Hepatocyte (in vitro differentiated cells): Measurements from ENCODE around the gene WT1. TPM values are rescaled to one million over a fixed set of nuclear protein-coding genes. Genes with fewer than 3 reads are reported as not detected.
A peak's percentile ranks its signal among the peaks of the same experiment; 100 is the strongest.

Experiments
- DNase-seq: peaks from one replicate; pipeline ENCODE4 v3.0.0-alpha.2; 2016; ENCODE audit warnings: low spot score
- H2AFZ ChIP-seq: fragments of 200-600 bp; sonication (generic); 2 replicates; pipeline ENCODE4 v1.6.0; 2016; ENCODE audit warnings: antibody characterized with exemption, mild to moderate bottlenecking
- H3K27ac ChIP-seq: fragments of 200-600 bp; sonication (generic); 2 replicates; pipeline ENCODE4 v1.5.1; 2016; ENCODE audit warnings: mild to moderate bottlenecking
- H3K27me3 ChIP-seq: fragments of 200-600 bp; sonication (generic); 2 replicates; pipeline ENCODE4 v1.6.1; 2016
- H3K36me3 ChIP-seq: fragments of 200-600 bp; sonication (generic); replicated peaks from 2 replicates; pipeline ENCODE4 v1.5.1; 2016; ENCODE audit warnings: low read depth; ENCODE audit not compliant: insufficient read depth
- H3K4me1 ChIP-seq: fragments of 200-600 bp; sonication (generic); 2 replicates; pipeline ENCODE4 v1.5.1; 2016; ENCODE audit warnings: mild to moderate bottlenecking, moderate library complexity; ENCODE audit not compliant: insufficient read depth
- H3K4me2 ChIP-seq: fragments of 200-600 bp; sonication (generic); 2 replicates; pipeline ENCODE4 v1.6.0; 2016
- H3K4me3 ChIP-seq: fragments of 200-600 bp; sonication (generic); 2 replicates; pipeline ENCODE4 v1.5.1; 2016; ENCODE audit warnings: mild to moderate bottlenecking
- H3K79me2 ChIP-seq: fragments of 200-600 bp; sonication (generic); 2 replicates; pipeline ENCODE4 v1.6.0; 2017; ENCODE audit warnings: mild to moderate bottlenecking
- H3K9me2 ChIP-seq: fragments of 200-600 bp; sonication (generic); replicated peaks from 2 replicates; pipeline ENCODE4 v1.6.0; 2017; ENCODE audit warnings: mild to moderate bottlenecking; ENCODE audit not compliant: insufficient read depth
- H3K9me3 ChIP-seq: fragments of 200-600 bp; sonication (generic); 2 replicates; pipeline ENCODE4 v1.5.1; 2016; ENCODE audit warnings: low read depth, mild to moderate bottlenecking
- H4K20me1 ChIP-seq: fragments of 200-600 bp; sonication (generic); 2 replicates; pipeline ENCODE4 v1.6.0; 2016; ENCODE audit warnings: mild to moderate bottlenecking; ENCODE audit not compliant: insufficient read depth, poor library complexity, severe bottlenecking
- EZH2 ChIP-seq: fragments of 200-600 bp; sonication (generic); IDR thresholded peaks from 2 replicates; pipeline ENCODE4 v1.6.1; 2016; ENCODE audit warnings: antibody characterized with exemption, mild to moderate bottlenecking, borderline replicate concordance
- EZH2phosphoT487 ChIP-seq: fragments of 200-600 bp; sonication (generic); IDR thresholded peaks from one replicate; pipeline ENCODE4 v1.6.1; 2018; ENCODE audit warnings: antibody characterized with exemption, mild to moderate bottlenecking, low read depth, moderate library complexity; ENCODE audit not compliant: unreplicated experiment, severe bottlenecking
- WGBS: methylation state at CpG from one replicate; pipeline ENCODE4 v1.1.6; 2016; ENCODE audit warnings: low lambda C conversion rate; ENCODE audit errors: missing lambda C conversion rate; 5-methylcytosine and 5-hydroxymethylcytosine counted together
- polyA plus RNA-seq: library from polyadenylated mRNA; unstranded; fragments of >200 nt; fragmentation: Nextera tagmentation; extraction: Ambion mirVana; gene quantifications from 2 replicates; pipeline ENCODE4 v1.2.1, GENCODE V29; 2016
- total RNA-seq: library from RNA; depleted of rRNA; stranded (reverse); fragments of >200 nt; gene quantifications from 2 replicates; pipeline ENCODE4 v1.2.3, GENCODE V29; 2014
- TF ChIP-seq, protein P1 (sequence below): fragments of 200-600 bp; sonication (generic); IDR thresholded peaks from 2 replicates; pipeline ENCODE4 v1.5.1; 2016; ENCODE audit warnings: antibody characterized with exemption, mild to moderate bottlenecking; ENCODE audit not compliant: poor library complexity

Gene WT1
- total and polyA plus RNA-seq, 2 experiments from 2014 or later: 0.37 to 0.47 TPM

GRCh38 chr11:32430568-32431381, 4.6 kb downstream of the WT1 start:
- Histone ChIP-seq H3K9me2 (no peaks in the 10 kb centered on the region), H3K4me3 (no peak overlapping the region), H3K4me1 (peaks cover 34% of the 10 kb centered on the region), H3K79me2 (no peaks in the 10 kb centered on the region), H4K20me1 (no peaks in the 10 kb centered on the region), H3K4me2 (peak overlapping the region; percentile 53), H3K27me3 (peaks cover 98% of the 10 kb centered on the region), H3K36me3 (no peaks in the 10 kb centered on the region), H3K27ac (no peak overlapping the region), H2AFZ (no peak overlapping the region), H3K9me3 (no peaks in the 10 kb centered on the region)
- no peak for DNase-seq
- TF ChIP-seq EZH2phosphoT487: peak; percentile 78
- TF ChIP-seq, protein P1, sequence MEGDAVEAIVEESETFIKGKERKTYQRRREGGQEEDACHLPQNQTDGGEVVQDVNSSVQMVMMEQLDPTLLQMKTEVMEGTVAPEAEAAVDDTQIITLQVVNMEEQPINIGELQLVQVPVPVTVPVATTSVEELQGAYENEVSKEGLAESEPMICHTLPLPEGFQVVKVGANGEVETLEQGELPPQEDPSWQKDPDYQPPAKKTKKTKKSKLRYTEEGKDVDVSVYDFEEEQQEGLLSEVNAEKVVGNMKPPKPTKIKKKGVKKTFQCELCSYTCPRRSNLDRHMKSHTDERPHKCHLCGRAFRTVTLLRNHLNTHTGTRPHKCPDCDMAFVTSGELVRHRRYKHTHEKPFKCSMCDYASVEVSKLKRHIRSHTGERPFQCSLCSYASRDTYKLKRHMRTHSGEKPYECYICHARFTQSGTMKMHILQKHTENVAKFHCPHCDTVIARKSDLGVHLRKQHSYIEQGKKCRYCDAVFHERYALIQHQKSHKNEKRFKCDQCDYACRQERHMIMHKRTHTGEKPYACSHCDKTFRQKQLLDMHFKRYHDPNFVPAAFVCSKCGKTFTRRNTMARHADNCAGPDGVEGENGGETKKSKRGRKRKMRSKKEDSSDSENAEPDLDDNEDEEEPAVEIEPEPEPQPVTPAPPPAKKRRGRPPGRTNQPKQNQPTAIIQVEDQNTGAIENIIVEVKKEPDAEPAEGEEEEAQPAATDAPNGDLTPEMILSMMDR: peak; percentile 18
- TF ChIP-seq EZH2: peak; percentile 78
- WGBS: 7% methylated on average over 51 of the region's 59 CpGs

- no peak for DNase-seq
- Histone ChIP-seq H3K9me2 (no peaks in the 10 kb centered on the region), H2AFZ (no peak overlapping the region), H3K79me2 (no peaks in the 10 kb centered on the region), H4K20me1 (no peaks in the 10 kb centered on the region), H3K27me3 (peaks cover 100% of the 10 kb centered on the region), H3K4me1 (peaks cover 21% of the 10 kb centered on the region), H3K36me3 (no peaks in the 10 kb centered on the region), H3K27ac (no peak overlapping the region), H3K4me2 (no peak overlapping the region), H3K4me3 (no peak overlapping the region), H3K9me3 (no peaks in the 10 kb centered on the region)
- TF ChIP-seq, protein P1: no peak
- TF ChIP-seq EZH2 (no peak), EZH2phosphoT487 (no peak)
- WGBS: 47% methylated on average over 5 of the region's 5 CpGs
These were observed 5.9 kb downstream of the WT1 start for GRCh38 chr11:32429477-32429876.

DNA sequence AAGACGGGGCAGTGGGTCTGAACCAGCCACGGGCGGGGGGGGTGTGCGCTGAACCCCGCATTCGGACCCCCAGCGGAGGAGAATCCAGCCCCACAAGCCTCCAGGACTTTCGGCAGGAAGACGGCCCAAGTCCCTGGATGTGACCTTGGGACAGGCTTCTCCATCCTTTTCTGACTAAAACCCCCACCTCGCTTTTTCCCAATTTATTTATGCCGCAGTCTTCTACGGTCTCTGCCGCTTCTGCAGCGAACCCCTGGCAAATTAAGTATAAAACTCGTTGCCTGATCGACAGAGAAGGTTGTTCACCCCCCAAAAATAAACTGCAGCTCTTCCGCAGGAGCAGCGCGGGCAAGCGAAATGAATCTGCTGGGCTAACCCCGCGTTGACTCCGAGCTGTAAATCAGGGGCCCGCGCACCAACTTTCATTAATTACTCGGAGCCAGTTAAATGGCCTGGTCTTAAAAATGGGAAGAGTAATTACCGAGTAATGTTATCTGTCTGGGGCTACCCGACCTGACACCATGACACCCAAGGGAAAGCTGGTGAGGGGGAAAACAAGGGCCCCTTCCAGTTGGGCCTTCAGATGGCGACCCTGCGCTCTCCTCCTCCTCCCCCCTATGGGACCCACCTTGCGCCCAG, 6.6 kb downstream of the WT1 start:
- no peaks in the 10 kb centered on the region for H3K9me3 ChIP-seq
- H3K4me2 ChIP-seq: no peak overlapping the region
- no peaks in the 10 kb centered on the region for H4K20me1 ChIP-seq
- H3K36me3 ChIP-seq: no peaks in the 10 kb centered on the region
- H3K27me3 ChIP-seq: peaks cover 100% of the 10 kb centered on the region
- H3K4me1 ChIP-seq: peaks cover 21% of the 10 kb centered on the region
- TF ChIP-seq EZH2phosphoT487: peak; percentile 58
- TF ChIP-seq, protein P1: no peak
- no peak overlapping the region for H2AFZ ChIP-seq
- no peaks in the 10 kb centered on the region for H3K9me2 ChIP-seq
- WGBS: 13% methylated on average over 29 of the region's 31 CpGs
- DNase-seq: no peak
- H3K79me2 ChIP-seq: no peaks in the 10 kb centered on the region
- no peak overlapping the region for H3K27ac ChIP-seq
- H3K4me3 ChIP-seq: no peak overlapping the region
